Fibroblast of villous mesenchyme (primary cell): ENCODE measurements around the gene TEX35. TPM values are rescaled to one million over a fixed set of nuclear protein-coding genes. Genes with fewer than 3 reads are reported as not detected.
"Not testable (repeated sequence)": the region's sequence is repeated elsewhere in the genome, so short reads cannot be mapped to it uniquely, and the experiment has no call there.

Experiments used
- DNase-seq: peaks from one replicate; pipeline ENCODE4 v3.0.0-alpha.2; 2010; ENCODE audit warnings: low read depth
- H3K4me3 ChIP-seq: 2 replicates; pipeline ENCODE4 v1.5.1; 2011; ENCODE audit warnings: low read depth, mild to moderate bottlenecking, low read length
- CTCF ChIP-seq: IDR thresholded peaks from 2 replicates; pipeline ENCODE4 v1.5.1; 2012; ENCODE audit warnings: low read depth, mild to moderate bottlenecking, low read length; ENCODE audit not compliant: insufficient read depth
- total RNA-seq: library from RNA; depleted of rRNA; stranded (reverse); fragments of >200 nt; gene quantifications from 2 replicates; pipeline ENCODE4 v1.2.3, GENCODE V29; 2012

The TEX35 gene
- total RNA-seq, 1 donor: under 0.01 TPM

- TF ChIP-seq CTCF: no peak
- no peak for DNase-seq
Observed at GRCh38 chr1:178502330-178502714, 10.6 kb upstream of the TEX35 start.

GRCh38 chr1:178502856-178503255 lies 10.1 kb upstream of the TEX35 start:
- no peak overlapping the region for H3K4me3 ChIP-seq
- DNase-seq: no peak
- no peak for TF ChIP-seq CTCF

More at GRCh38 chr1:178502330-178502714, 10.6 kb upstream of the TEX35 start:
- no peak overlapping the region for H3K4me3 ChIP-seq

- DNase-seq: not testable (repeated sequence)
Observed at GRCh38 chr1:178503316-178503715, 9.6 kb upstream of the TEX35 start.

GRCh38 chr1:178503849-178504248 lies 9.1 kb upstream of the TEX35 start:
- H3K4me3 ChIP-seq: no peak overlapping the region
- DNase-seq: no peak
- TF ChIP-seq CTCF: no peak

More at GRCh38 chr1:178503316-178503715, 9.6 kb upstream of the TEX35 start:
- H3K4me3 ChIP-seq: not testable (repeated sequence)

GRCh38 chr1:178504286-178504685 lies 8.6 kb upstream of the TEX35 start:
- TF ChIP-seq CTCF: no peak

GRCh38 chr1:178506177-178506576 lies 6.7 kb upstream of the TEX35 start:
- no peak for TF ChIP-seq CTCF
- no peak overlapping the region for H3K4me3 ChIP-seq
- no peak for DNase-seq

More at GRCh38 chr1:178504286-178504685, 8.6 kb upstream of the TEX35 start:
- no peak overlapping the region for H3K4me3 ChIP-seq
- DNase-seq: no peak

GRCh38 chr1:178506669-178507068 lies 6.2 kb upstream of the TEX35 start:
- TF ChIP-seq CTCF: no peak
- H3K4me3 ChIP-seq: no peak overlapping the region
- no peak for DNase-seq
